ENCODE results near the gene VAV1. TPM values are rescaled to one million over a fixed set of nuclear protein-coding genes. Genes with fewer than 3 reads are reported as not detected.
A peak's percentile ranks its signal among the peaks of the same experiment; 100 is the strongest.

Gene VAV1
- total and polyA plus RNA-seq, 2 of the 13 experiments (the other 11 are each of a cell fraction or from before 2014, with no cell fraction given): not detected

GRCh38 chr19:6737873-6738786 is 34.4 kb upstream of the VAV1 start (continued):
- peak; percentile 88 for TF ChIP-seq RAD21 (CRISPR knock-in tag; IDR thresholded peaks at IDR 0.05)
- no peak for TF ChIP-seq GLI4 (CRISPR knock-in tag; IDR thresholded peaks at IDR 0.05; ENCODE audit: borderline replicate concordance)
- no peak for TF ChIP-seq ZNF274 (CRISPR knock-in tag; IDR thresholded peaks at IDR 0.05)
- TF ChIP-seq ZNF136 (CRISPR knock-in tag; IDR thresholded peaks at IDR 0.05; ENCODE audit: low read depth): no peak
- TF ChIP-seq SRY (CRISPR knock-in tag; IDR thresholded peaks at IDR 0.05): 0 out of 2 replicates have a peak, but pooled peaks have one; percentile 54
- no peak for TF ChIP-seq ZMAT5 (CRISPR knock-in tag; IDR thresholded peaks at IDR 0.05; ENCODE audit: borderline replicate concordance, low read depth)
- no peak for TF ChIP-seq TRAFD1 (CRISPR knock-in tag; IDR thresholded peaks at IDR 0.05; ENCODE audit: borderline replicate concordance)
- TF ChIP-seq MAZ (IDR thresholded peaks at IDR 0.05; ENCODE audit: borderline replicate concordance, low read depth, low read length): 0 out of 2 replicates have a peak, but pooled peaks have one; percentile 16
- no peak for TF ChIP-seq MAZ (CRISPR knock-in tag; IDR thresholded peaks at IDR 0.05; ENCODE audit: low read depth)
- TF ChIP-seq ZNF629 (CRISPR knock-in tag; conservative IDR thresholded peaks at IDR 0.05): 0 out of 2 replicates have a peak, but pooled peaks have one; percentile 30
- TF ChIP-seq ZNF263 (CRISPR knock-in tag; IDR thresholded peaks at IDR 0.05): no peak
- no peak for TF ChIP-seq JUNB (CRISPR knock-in tag; IDR thresholded peaks at IDR 0.05; ENCODE audit: borderline replicate concordance)
- TF ChIP-seq SUZ12 (IDR thresholded peaks at IDR 0.05; ENCODE audit: low read depth, low read length): peak; percentile 86
- peak; percentile 40; the same call in 1 of the 2 replicates for TF ChIP-seq ZNF33B (CRISPR knock-in tag; IDR thresholded peaks at IDR 0.05)
- TF ChIP-seq DNMT3B (CRISPR knock-in tag; conservative IDR thresholded peaks at IDR 0.05): no peak
- TF ChIP-seq HNF4G (IDR thresholded peaks at IDR 0.05; ENCODE audit: borderline replicate concordance, low read depth, low read length): peak; percentile 68
- peak; percentile 56; the same call in 1 of the 2 replicates for TF ChIP-seq HNF4G (CRISPR knock-in tag; IDR thresholded peaks at IDR 0.05; ENCODE audit: borderline replicate concordance, low read depth)
- 0 out of 4 replicates have a peak, but pooled peaks of 1 of the 2 experiments have one; percentile 11 for TF ChIP-seq MAFK (conservative IDR thresholded peaks at IDR 0.05 in 1 of 2, IDR thresholded peaks at IDR 0.05 in 1 of 2; ENCODE audit: low read length in 2 of 2)
- no peak for TF ChIP-seq SCMH1 (CRISPR knock-in tag; IDR thresholded peaks at IDR 0.05; ENCODE audit: borderline replicate concordance)
- no peak for TF ChIP-seq ZFP41 (CRISPR knock-in tag; IDR thresholded peaks at IDR 0.05; ENCODE audit: borderline replicate concordance)
- TF ChIP-seq ZNF614 (CRISPR knock-in tag; IDR thresholded peaks at IDR 0.05; ENCODE audit: borderline replicate concordance): no peak; the same call in 1 of the 2 replicates
- no peak for TF ChIP-seq CREB3 (CRISPR knock-in tag; IDR thresholded peaks at IDR 0.05)
- TF ChIP-seq ZNF83 (CRISPR knock-in tag; IDR thresholded peaks at IDR 0.05; ENCODE audit: borderline replicate concordance): no peak
- peak; percentile 61 for TF ChIP-seq ELF3 (CRISPR knock-in tag; IDR thresholded peaks at IDR 0.05)
- TF ChIP-seq PPARG (CRISPR knock-in tag; conservative IDR thresholded peaks at IDR 0.05): peak; percentile 62; the same call in 1 of the 2 replicates
- peak; percentile 16; the same call in 1 of the 2 replicates for TF ChIP-seq ZNF788 (CRISPR knock-in tag; IDR thresholded peaks at IDR 0.05; ENCODE audit: borderline replicate concordance)
- TF ChIP-seq ZNF256 (CRISPR knock-in tag; conservative IDR thresholded peaks at IDR 0.05): no peak
